H9 (cell line): Measurements from ENCODE around the gene STAB1. TPM values are rescaled to one million over a fixed set of nuclear protein-coding genes. Genes with fewer than 3 reads are reported as not detected.
A peak's percentile ranks its signal among the peaks of the same experiment; 100 is the strongest.

ENCODE experiments used
- DNase-seq: peaks from one replicate; pipeline ENCODE4 v3.0.0-alpha.2; 2017
- H2AFZ ChIP-seq: one replicate; pipeline ENCODE4 v1.6.1; 2013; ENCODE audit warnings: mild to moderate bottlenecking, low read length, control low read depth, moderate library complexity
- H2AK5ac ChIP-seq: 2 replicates; pipeline ENCODE4 v1.6.1; 2013; ENCODE audit warnings: low read length, control low read depth, mixed read lengths; ENCODE audit not compliant: insufficient read length
- H2BK120ac ChIP-seq: one replicate; pipeline ENCODE4 v1.6.1; 2013; ENCODE audit warnings: low read depth, mild to moderate bottlenecking, low read length, control low read depth, inconsistent platforms; ENCODE audit not compliant: poor library complexity, severe bottlenecking
- H2BK12ac ChIP-seq: 2 replicates; pipeline ENCODE4 v1.6.1; 2013; ENCODE audit warnings: low read length, control low read depth, mixed read lengths, low read depth; ENCODE audit not compliant: insufficient read length
- H2BK15ac ChIP-seq: 2 replicates; pipeline ENCODE4 v1.6.1; 2013; ENCODE audit warnings: low read depth, low read length, control low read depth
- H2BK20ac ChIP-seq: one replicate; pipeline ENCODE4 v1.6.1; 2013; ENCODE audit warnings: low read depth, mild to moderate bottlenecking, low read length, control low read depth, inconsistent platforms; ENCODE audit not compliant: poor library complexity, severe bottlenecking
- H2BK5ac ChIP-seq: 2 replicates; pipeline ENCODE4 v1.6.1; 2013; ENCODE audit warnings: low read length, control low read depth, mixed read lengths; ENCODE audit not compliant: insufficient read length
- H3K14ac ChIP-seq: 2 replicates; pipeline ENCODE4 v1.6.1; 2013; ENCODE audit warnings: low read length, control low read depth; ENCODE audit not compliant: insufficient read depth
- H3K18ac ChIP-seq: 2 replicates; pipeline ENCODE4 v1.6.1; 2013; ENCODE audit warnings: low read depth, mild to moderate bottlenecking, mixed read lengths, low read length, control low read depth; ENCODE audit not compliant: insufficient read length
- H3K23ac ChIP-seq: 2 replicates; pipeline ENCODE4 v1.6.1; 2013; ENCODE audit warnings: low read length, control low read depth, mixed read lengths, low read depth; ENCODE audit not compliant: insufficient read length
- H3K23me2 ChIP-seq: 2 replicates; pipeline ENCODE4 v1.6.1; 2013; ENCODE audit warnings: low read depth, mild to moderate bottlenecking, mixed read lengths, low read length, control low read depth; ENCODE audit not compliant: insufficient read length, poor library complexity, severe bottlenecking
- H3K27ac ChIP-seq: 2 replicates; pipeline ENCODE4 v1.5.1; 2013; ENCODE audit warnings: low read length, control low read depth, mixed read lengths, low read depth; ENCODE audit not compliant: insufficient read length
- H3K27me3 ChIP-seq: 2 replicates; pipeline ENCODE4 v1.6.1; 2013; ENCODE audit warnings: low read length, control low read depth, inconsistent platforms; ENCODE audit not compliant: insufficient read depth
- H3K4ac ChIP-seq: 2 replicates; pipeline ENCODE4 v1.6.1; 2013; ENCODE audit warnings: low read depth, mild to moderate bottlenecking, control low read depth, inconsistent platforms, low read length, moderate library complexity
- H3K4me1 ChIP-seq: 2 replicates; pipeline ENCODE4 v1.6.1; 2013; ENCODE audit warnings: low read length, control low read depth, inconsistent platforms; ENCODE audit not compliant: insufficient read depth
- H3K4me2 ChIP-seq: 2 replicates; pipeline ENCODE4 v1.6.1; 2013; ENCODE audit warnings: low read length, control low read depth, mixed read lengths; ENCODE audit not compliant: insufficient read length, insufficient read depth
- H3K56ac ChIP-seq: 2 replicates; pipeline ENCODE4 v1.6.1; 2013; ENCODE audit warnings: low read depth, mild to moderate bottlenecking, mixed read lengths, low read length, control low read depth; ENCODE audit not compliant: insufficient read length
- H3K79me1 ChIP-seq: 2 replicates; pipeline ENCODE4 v1.6.1; 2013; ENCODE audit warnings: low read depth, mild to moderate bottlenecking, moderate library complexity, low read length, control low read depth, inconsistent platforms; ENCODE audit not compliant: insufficient read depth, poor library complexity, severe bottlenecking
- H3K79me2 ChIP-seq: 2 replicates; pipeline ENCODE4 v1.6.1; 2013; ENCODE audit warnings: low read length, control low read depth, inconsistent platforms; ENCODE audit not compliant: insufficient read depth
- H3K9ac ChIP-seq: 2 replicates; pipeline ENCODE4 v1.6.1; 2013; ENCODE audit warnings: low read length, control low read depth, mixed read lengths; ENCODE audit not compliant: insufficient read length; ENCODE audit errors: extremely low read depth
- H3K9me3 ChIP-seq: one replicate; pipeline ENCODE4 v1.6.1; 2013; ENCODE audit warnings: low read depth, low read length, inconsistent platforms; ENCODE audit not compliant: control insufficient read depth
- H3T11ph ChIP-seq: one replicate; pipeline ENCODE4 v1.6.1; 2013; ENCODE audit warnings: mild to moderate bottlenecking, low read length, control low read depth, inconsistent platforms
- H4K20me1 ChIP-seq: one replicate; pipeline ENCODE4 v1.6.1; 2013; ENCODE audit not compliant: control insufficient read depth, insufficient read length, insufficient read depth
- H4K5ac ChIP-seq: 2 replicates; pipeline ENCODE4 v1.6.1; 2013; ENCODE audit warnings: low read depth, mild to moderate bottlenecking, mixed read lengths, low read length, control low read depth; ENCODE audit not compliant: insufficient read length
- H4K8ac ChIP-seq: replicated peaks from 2 replicates; pipeline ENCODE4 v1.6.1; 2013; ENCODE audit warnings: low read length, control low read depth, mixed read lengths, low read depth; ENCODE audit not compliant: insufficient read length
- H4K91ac ChIP-seq: 2 replicates; pipeline ENCODE4 v1.6.1; 2013; ENCODE audit warnings: low read depth, mild to moderate bottlenecking, moderate library complexity, mixed read lengths, low read length, control low read depth; ENCODE audit not compliant: insufficient read length
- H3K27ac Mint-ChIP-seq, 3 experiments: 2 replicates in 2 of 3; 3 replicates in 1 of 3; pipeline ENCODE4 v1.8.0; 2020 to 2021; ENCODE audit warnings: mixed read lengths in 3 of 3, mild to moderate bottlenecking in 1 of 3, moderate library complexity in 1 of 3
- H3K27me3 Mint-ChIP-seq: 2 replicates; pipeline ENCODE4 v1.8.0; 2021; ENCODE audit warnings: low read depth, mild to moderate bottlenecking, moderate library complexity, mixed read lengths
- H3K36me3 Mint-ChIP-seq, 3 experiments: 2 replicates in 2 of 3; 3 replicates in 1 of 3; pipeline ENCODE4 v1.8.0; 2020 to 2021; ENCODE audit warnings: low read depth in 3 of 3, mixed read lengths in 3 of 3; ENCODE audit not compliant: insufficient read depth in 1 of 3
- H3K4me1 Mint-ChIP-seq, 2 experiments: 2 replicates each; pipeline ENCODE4 v1.8.0; 2020; ENCODE audit warnings: mixed read lengths in 2 of 2
- H3K4me3 Mint-ChIP-seq, 2 experiments: 2 replicates in 1 of 2; 3 replicates in 1 of 2; pipeline ENCODE4 v1.8.0; 2020 to 2021; ENCODE audit warnings: mild to moderate bottlenecking in 2 of 2, mixed read lengths in 2 of 2, moderate library complexity in 1 of 2
- H3K9me3 Mint-ChIP-seq, 2 experiments: 2 replicates in 1 of 2; 3 replicates in 1 of 2; pipeline ENCODE4 v1.8.0; 2020; ENCODE audit warnings: mild to moderate bottlenecking in 2 of 2, mixed read lengths in 2 of 2, moderate library complexity in 1 of 2
- WGBS: extraction: QIAGEN DNeasy Blood & Tissue Kit; methylation state at CpG from one replicate; pipeline ENCODE4 v1.1.7; 2013; ENCODE audit warnings: missing lambda C conversion rate, low lambda C conversion rate, mixed read lengths; ENCODE audit not compliant: insufficient read length; ENCODE audit errors: extremely low coverage; 5-methylcytosine and 5-hydroxymethylcytosine counted together
- total RNA-seq: library from RNA; stranded (reverse); gene quantifications from 2 replicates; pipeline ENCODE4 v1.2.1, GENCODE V29; 2021
- TF ChIP-seq, protein P1 (sequence below): fragments of 200-600 bp; sonication (generic); conservative IDR thresholded peaks from 3 replicates; pipeline ENCODE4 v1.8.0; 2021; ENCODE audit warnings: antibody characterized with exemption, mild to moderate bottlenecking

STAB1 gene
- total RNA-seq, 1 experiment from 2014 or later, result 1.5 TPM

DNA sequence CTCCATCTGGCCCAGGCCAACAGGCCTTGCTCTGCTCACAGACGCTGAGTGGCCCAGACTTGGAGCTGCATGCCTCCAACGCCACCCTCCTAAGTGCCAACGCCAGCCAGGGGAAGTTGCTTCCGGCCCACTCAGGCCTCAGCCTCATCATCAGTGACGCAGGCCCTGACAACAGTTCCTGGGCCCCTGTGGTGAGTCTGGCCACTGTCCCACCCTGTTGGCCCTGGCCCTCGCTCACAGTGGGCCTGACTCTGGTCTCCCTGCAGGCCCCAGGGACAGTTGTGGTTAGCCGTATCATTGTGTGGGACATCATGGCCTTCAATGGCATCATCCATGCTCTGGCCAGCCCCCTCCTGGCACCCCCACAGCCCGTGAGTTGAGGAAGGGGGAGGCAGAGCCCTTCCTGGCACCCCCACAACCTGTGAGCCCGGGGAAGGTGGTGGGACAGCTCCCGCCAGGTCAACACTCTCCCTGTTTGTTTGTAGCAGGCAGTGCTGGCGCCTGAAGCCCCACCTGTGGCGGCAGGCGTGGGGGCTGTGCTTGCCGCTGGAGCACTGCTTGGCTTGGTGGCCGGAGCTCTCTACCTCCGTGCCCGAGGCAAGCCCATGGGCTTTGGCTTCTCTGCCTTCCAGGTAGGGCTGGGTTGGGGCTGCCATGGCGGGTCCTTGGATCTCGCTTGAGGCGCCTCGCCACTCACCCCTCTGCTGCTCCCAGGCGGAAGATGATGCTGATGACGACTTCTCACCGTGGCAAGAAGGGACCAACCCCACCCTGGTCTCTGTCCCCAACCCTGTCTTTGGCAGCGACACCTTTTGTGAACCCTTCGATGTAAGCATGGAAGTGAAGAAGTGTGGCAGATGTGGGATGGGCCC is 28.5 kb downstream of the STAB1 start:
- H2BK5ac ChIP-seq, result no peak overlapping the region
- no peaks in the 10 kb centered on the region for H3K4me1 ChIP-seq
- H4K91ac ChIP-seq, result no peak overlapping the region
- no peak overlapping the region for H3K9ac ChIP-seq
- no peak overlapping the region for H2BK20ac ChIP-seq
- H3K4me1 Mint-ChIP-seq, result 0 out of 4 replicates have a peak, but pooled peaks cover 2 to 3% of the 10 kb centered on the region in 2 experiments
- H3K56ac ChIP-seq, result no peak overlapping the region
- no peaks in the 10 kb centered on the region; the same call in none of the 2 replicates for H3K27me3 Mint-ChIP-seq
- H2AK5ac ChIP-seq, result no peak overlapping the region
- H3K36me3 Mint-ChIP-seq, result peaks cover 24 to 49% (median 45%) of the 10 kb centered on the region in 3 experiments; a peak in 6 of 7 replicates
- H3K23ac ChIP-seq, result no peak overlapping the region
- no peak overlapping the region for H4K5ac ChIP-seq
- no peaks in the 10 kb centered on the region for H3K9me3 Mint-ChIP-seq
- no peak overlapping the region for H2BK15ac ChIP-seq
- H3K4me3 Mint-ChIP-seq, result no peak overlapping the region; a peak in 1 of 5 replicates
- peak overlapping the region in 2 of 3 experiments; percentile 27 to 90; a peak in 3 of 7 replicates for H3K27ac Mint-ChIP-seq
- no peaks in the 10 kb centered on the region for H3K9me3 ChIP-seq
- H3K79me1 ChIP-seq, result no peaks in the 10 kb centered on the region
- H3K14ac ChIP-seq, result no peak overlapping the region
- H3K18ac ChIP-seq, result no peak overlapping the region
- H4K8ac ChIP-seq, result no peak overlapping the region
- no peak for DNase-seq
- H2BK120ac ChIP-seq, result no peak overlapping the region
- no peaks in the 10 kb centered on the region for H3K23me2 ChIP-seq
- no peak overlapping the region for H3K4me2 ChIP-seq
- no peak overlapping the region for H2BK12ac ChIP-seq
- TF ChIP-seq, protein P1, sequence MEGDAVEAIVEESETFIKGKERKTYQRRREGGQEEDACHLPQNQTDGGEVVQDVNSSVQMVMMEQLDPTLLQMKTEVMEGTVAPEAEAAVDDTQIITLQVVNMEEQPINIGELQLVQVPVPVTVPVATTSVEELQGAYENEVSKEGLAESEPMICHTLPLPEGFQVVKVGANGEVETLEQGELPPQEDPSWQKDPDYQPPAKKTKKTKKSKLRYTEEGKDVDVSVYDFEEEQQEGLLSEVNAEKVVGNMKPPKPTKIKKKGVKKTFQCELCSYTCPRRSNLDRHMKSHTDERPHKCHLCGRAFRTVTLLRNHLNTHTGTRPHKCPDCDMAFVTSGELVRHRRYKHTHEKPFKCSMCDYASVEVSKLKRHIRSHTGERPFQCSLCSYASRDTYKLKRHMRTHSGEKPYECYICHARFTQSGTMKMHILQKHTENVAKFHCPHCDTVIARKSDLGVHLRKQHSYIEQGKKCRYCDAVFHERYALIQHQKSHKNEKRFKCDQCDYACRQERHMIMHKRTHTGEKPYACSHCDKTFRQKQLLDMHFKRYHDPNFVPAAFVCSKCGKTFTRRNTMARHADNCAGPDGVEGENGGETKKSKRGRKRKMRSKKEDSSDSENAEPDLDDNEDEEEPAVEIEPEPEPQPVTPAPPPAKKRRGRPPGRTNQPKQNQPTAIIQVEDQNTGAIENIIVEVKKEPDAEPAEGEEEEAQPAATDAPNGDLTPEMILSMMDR, result no peak
- no peaks in the 10 kb centered on the region for H3K79me2 ChIP-seq
- H3K4ac ChIP-seq, result no peak overlapping the region
- no CpG with 5 or more reads among the region's 26 CpGs for WGBS
- H4K20me1 ChIP-seq, result peaks cover 3% of the 10 kb centered on the region
- H3K27me3 ChIP-seq, result no peaks in the 10 kb centered on the region
- no peak overlapping the region for H3K27ac ChIP-seq
- H3T11ph ChIP-seq, result no peak overlapping the region
- no peak overlapping the region for H2AFZ ChIP-seq
